Islet precursor cell (in vitro differentiated cells): ENCODE measurements around the gene SLC10A1.
"Not testable (repeated sequence)": the region's sequence is repeated elsewhere in the genome, so short reads cannot be mapped to it uniquely, and the experiment has no call there.

ENCODE experiments used
- DNase-seq: peaks from one replicate; pipeline ENCODE4 v3.0.0-alpha.2; 2018

Gene SLC10A1

GRCh38 chr14:69796797-69797500, at the start of gene SLC10A1:
SLC10A1 (minus strand) TSS chr14:69797241; CDS start chr14:69797155, 86 bp downstream.
- no peak for DNase-seq

- DNase-seq: peak; percentile 67
Measured at GRCh38 chr14:69845787-69846186, 48.7 kb upstream of the SLC10A1 start.

- DNase-seq: no peak
Measured at GRCh38 chr14:69845050-69845581, 48.1 kb upstream of the SLC10A1 start.

- DNase-seq: no peak
Measured at GRCh38 chr14:69844171-69844570, 47.1 kb upstream of the SLC10A1 start.

- DNase-seq: no peak
Measured at GRCh38 chr14:69842686-69843420, 45.8 kb upstream of the SLC10A1 start.

- DNase-seq: no peak
Measured at GRCh38 chr14:69841656-69842055, 44.6 kb upstream of the SLC10A1 start.

GRCh38 chr14:69839661-69840060, 42.6 kb upstream of the SLC10A1 start:
- DNase-seq: no peak

GRCh38 chr14:69838881-69839416, 41.9 kb upstream of the SLC10A1 start:
- DNase-seq: no peak

GRCh38 chr14:69828879-69829278, 31.8 kb upstream of the SLC10A1 start:
- no peak for DNase-seq

GRCh38 chr14:69828354-69828753, 31.3 kb upstream of the SLC10A1 start:
- no peak for DNase-seq

- no peak for DNase-seq
Measured at GRCh38 chr14:69827560-69827959, 30.5 kb upstream of the SLC10A1 start.

GRCh38 chr14:69822456-69822855, 25.4 kb upstream of the SLC10A1 start:
- DNase-seq: no peak

GRCh38 chr14:69820991-69821390, 23.9 kb upstream of the SLC10A1 start:
- no peak for DNase-seq

GRCh38 chr14:69819607-69820006, 22.6 kb upstream of the SLC10A1 start:
- no peak for DNase-seq

GRCh38 chr14:69818758-69819191, 21.7 kb upstream of the SLC10A1 start:
- peak; percentile 74 for DNase-seq

GRCh38 chr14:69816216-69816615, 19.2 kb upstream of the SLC10A1 start:
- DNase-seq: no peak

- DNase-seq: no peak
Measured at GRCh38 chr14:69815556-69815955, 18.5 kb upstream of the SLC10A1 start.

GRCh38 chr14:69814397-69814796, 17.4 kb upstream of the SLC10A1 start:
- DNase-seq: no peak

- DNase-seq: not testable (repeated sequence)
Measured at GRCh38 chr14:69813346-69813745, 16.3 kb upstream of the SLC10A1 start.

- DNase-seq: no peak
Measured at GRCh38 chr14:69812711-69813110, 15.7 kb upstream of the SLC10A1 start.

GRCh38 chr14:69811868-69812252, 14.8 kb upstream of the SLC10A1 start:
- no peak for DNase-seq

GRCh38 chr14:69811227-69811867, 14.3 kb upstream of the SLC10A1 start:
- no peak for DNase-seq
